Hematopoietic multipotent progenitor cell treated with erythropoietin and hydrocortisone succinate and interleukin-3 and kit ligand, for 15 days (in vitro differentiated cells): Measurements from ENCODE around the gene ATF7.

Experiments
- DNase-seq: peaks from one replicate; pipeline ENCODE4 v3.0.0-alpha.2; 2015; ENCODE audit warnings: low spot score

ATF7 gene

DNA sequence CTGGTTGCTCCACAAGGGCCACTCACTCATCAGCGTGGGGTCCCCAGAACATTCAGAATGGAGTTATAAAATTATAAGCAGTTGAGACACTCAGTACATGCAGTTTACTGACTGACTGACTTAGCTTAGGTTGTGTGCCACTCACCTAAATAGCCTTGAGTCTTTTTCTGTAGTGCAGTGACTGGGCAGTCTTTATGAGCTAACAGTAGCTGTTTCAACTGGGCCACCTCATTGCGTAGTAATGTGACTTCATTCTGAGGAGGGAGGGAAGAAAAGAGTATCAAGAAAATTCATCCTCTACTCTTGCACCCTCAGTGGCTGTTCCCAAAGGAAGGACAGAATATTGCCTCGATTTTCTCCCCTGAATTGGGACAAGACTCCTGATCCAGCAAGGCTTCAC is 103.1 kb downstream of the ATF7 start:
- DNase-seq = no peak

DNA sequence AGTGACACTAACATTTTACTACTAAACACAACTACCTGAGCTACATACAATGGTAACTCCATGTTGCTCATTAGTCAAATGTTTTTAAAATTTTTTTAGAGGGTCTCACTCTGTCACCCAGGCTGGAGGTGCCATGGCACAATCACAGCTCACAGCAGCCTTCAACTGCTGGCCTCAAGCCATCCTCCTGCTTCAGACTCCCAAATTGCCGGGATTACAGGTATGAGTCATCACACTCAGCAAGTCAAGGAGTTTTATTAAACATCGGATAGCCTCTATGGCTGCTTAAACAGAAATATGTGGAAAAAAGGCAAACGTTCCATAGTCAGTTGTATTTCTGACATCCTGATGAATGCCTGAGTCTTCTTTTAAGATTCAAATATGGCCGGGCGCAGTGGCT is 107.8 kb downstream of the ATF7 start:
- no peak for DNase-seq

- no peak for DNase-seq
Observed at GRCh38 chr12:53516758-53517455, 109.3 kb downstream of the ATF7 start.

DNA sequence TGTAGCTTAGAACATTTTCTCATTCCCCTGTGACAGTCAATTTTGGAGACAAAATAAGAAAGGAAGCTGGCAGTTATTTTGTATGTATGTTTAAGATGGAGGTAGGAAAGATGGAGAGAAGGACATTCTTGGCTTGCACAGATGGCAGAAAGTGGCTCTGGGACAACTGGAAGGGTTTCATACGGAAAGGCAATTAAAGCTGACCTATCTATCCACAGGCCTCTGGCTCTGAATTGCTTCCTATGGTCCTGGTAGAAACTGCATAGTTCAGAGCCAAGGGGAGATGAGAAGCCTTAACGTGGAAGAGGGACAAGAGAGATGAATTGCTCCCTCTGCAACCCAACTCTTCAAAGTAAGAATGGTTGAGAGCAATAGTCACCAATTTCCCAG is 110.9 kb downstream of the ATF7 start:
- no peak for DNase-seq

DNA sequence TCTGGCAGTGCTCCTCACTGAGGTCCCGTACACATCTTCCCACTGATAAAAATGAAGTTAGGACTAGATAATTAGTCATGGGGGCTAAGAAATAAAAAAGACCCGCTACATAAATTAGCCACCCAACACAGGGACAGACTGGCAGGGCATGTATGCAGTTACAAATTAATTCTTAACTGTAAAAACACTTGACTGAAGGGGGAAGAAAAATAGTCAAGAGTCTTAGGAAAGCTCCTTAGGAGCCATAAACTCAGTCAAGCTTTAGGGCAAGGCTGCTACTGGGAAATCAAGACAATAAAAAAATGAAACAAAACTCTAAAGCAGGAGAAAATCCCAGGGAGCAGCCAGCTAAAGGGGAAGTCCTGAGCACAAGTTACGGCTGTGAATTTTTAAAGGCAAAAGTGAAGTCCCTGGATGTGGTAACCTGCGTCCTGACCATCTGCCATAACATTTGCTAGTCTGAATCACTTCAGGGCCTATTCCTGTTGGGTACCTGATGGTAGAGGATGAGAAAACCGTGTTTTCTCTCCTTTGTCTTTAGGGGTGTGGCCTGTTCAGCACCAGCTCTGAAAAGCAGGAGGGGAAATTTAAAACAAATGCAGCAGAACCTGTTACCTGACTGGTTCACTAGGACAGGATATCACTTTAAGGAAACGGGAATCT is 111.4 kb downstream of the ATF7 start:
- DNase-seq = no peak

- DNase-seq = no peak
Observed at GRCh38 chr12:53513712-53514410, 112.3 kb downstream of the ATF7 start.

GRCh38 chr12:53510181-53510812 is 115.9 kb downstream of the ATF7 start:
- no peak for DNase-seq

- peak; percentile 85 for DNase-seq
Observed at GRCh38 chr12:53508534-53509170, 117.5 kb downstream of the ATF7 start.

- DNase-seq = no peak
Observed at GRCh38 chr12:53507603-53507885, 118.6 kb downstream of the ATF7 start.

- DNase-seq = no peak
Observed at GRCh38 chr12:53506881-53507602, 119.1 kb downstream of the ATF7 start, which contains the start of gene NPFF. Gene NPFF, minus strand, starts transcription at chr12:53507484. Its CDS starts 10 bp downstream, at chr12:53507474.

- no peak for DNase-seq
Observed at GRCh38 chr12:53506450-53506785, 119.8 kb downstream of the ATF7 start.

- no peak for DNase-seq
Observed at GRCh38 chr12:53505555-53506449, 120.4 kb downstream of the ATF7 start.

- no peak for DNase-seq
Observed at GRCh38 chr12:53505086-53505485, 121.1 kb downstream of the ATF7 start.

DNA sequence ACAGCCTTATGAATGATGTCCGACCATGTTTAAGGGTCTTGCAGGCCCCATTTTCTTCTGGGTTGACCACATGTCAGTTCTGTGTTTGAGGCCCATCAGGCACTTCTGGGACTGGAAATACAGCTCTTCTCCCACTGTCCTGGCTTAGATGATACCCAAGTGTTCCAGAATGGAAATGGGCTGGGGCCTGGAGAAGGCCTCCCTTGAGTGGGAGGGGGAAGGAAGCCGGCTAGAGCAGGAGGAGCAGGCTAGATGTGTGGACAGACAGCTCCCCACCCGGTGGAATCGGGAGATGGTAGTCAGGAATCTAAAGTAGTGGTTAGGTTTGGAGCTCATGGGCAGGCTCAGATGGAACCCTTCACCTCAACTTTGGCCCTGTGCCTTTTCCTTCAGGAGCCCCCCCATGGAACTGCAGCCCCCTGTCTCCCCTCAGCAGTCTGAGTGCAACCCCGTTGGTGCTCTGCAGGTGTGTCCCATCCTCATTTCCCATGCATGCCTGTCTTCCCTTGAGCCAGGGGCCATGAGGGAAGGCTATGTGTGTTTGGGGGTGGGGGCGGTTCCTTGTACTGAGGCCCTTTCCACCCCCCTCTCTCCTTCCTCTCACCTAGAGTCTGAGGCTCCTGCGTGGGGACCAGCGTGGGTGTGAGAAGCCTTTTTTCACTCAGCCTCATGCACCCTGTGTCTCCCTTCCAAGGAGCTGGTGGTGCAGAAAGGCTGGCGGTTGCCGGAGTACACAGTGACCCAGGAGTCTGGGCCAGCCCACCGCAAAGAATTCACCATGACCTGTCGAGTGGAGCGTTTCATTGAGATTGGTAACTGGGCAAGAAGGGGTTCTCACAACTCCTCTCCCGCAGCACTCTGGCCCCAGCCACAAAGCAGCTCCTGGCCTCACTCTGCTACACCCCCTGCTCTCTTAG is 121.9 kb downstream of the ATF7 start:
- DNase-seq = no peak

- no peak for DNase-seq
Observed at GRCh38 chr12:53502983-53503728, 123.0 kb downstream of the ATF7 start.

DNA sequence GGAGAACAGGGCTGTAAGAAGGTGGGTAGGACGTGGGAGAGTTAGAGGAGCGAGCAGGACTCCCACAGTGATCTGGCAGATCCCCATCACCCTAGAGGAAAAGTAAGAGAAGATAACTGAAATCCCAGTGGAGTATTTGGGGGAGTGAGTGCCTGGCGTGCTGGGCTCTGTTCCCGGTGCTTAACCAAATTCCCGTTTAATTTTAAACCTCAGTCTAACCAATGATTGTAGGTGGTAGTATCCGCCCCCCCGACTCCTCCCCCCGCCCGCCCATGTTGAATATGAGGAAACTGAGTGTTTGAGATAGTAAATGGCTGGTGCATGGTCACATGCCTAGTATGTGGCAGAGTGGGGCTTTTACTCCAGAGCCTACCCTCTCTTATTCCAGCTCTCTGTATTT is 123.9 kb downstream of the ATF7 start:
- no peak for DNase-seq

DNA sequence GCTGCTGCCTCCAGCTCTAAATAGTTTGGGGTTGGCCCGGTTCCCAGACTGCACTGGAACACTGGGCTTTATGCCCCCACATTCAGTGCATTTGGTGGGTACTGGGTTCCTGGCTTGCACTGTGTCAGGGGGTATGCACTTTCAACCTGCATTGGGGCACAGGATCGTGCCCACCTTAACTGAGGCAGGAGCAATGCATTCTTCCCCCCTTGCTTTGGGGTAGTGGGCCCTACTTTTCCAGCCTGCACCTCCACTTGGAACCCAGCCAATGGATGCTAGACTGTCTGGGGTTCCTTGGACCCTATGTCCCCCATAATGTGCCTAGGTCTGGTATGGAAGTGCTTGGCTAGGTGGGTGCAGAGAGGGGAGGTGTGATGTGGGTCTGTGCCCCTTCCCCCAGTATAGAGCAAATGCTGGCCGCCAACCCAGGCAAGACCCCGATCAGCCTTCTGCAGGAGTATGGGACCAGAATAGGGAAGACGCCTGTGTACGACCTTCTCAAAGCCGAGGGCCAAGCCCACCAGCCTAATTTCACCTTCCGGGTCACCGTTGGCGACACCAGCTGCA is 124.5 kb downstream of the ATF7 start:
- no peak for DNase-seq

DNA sequence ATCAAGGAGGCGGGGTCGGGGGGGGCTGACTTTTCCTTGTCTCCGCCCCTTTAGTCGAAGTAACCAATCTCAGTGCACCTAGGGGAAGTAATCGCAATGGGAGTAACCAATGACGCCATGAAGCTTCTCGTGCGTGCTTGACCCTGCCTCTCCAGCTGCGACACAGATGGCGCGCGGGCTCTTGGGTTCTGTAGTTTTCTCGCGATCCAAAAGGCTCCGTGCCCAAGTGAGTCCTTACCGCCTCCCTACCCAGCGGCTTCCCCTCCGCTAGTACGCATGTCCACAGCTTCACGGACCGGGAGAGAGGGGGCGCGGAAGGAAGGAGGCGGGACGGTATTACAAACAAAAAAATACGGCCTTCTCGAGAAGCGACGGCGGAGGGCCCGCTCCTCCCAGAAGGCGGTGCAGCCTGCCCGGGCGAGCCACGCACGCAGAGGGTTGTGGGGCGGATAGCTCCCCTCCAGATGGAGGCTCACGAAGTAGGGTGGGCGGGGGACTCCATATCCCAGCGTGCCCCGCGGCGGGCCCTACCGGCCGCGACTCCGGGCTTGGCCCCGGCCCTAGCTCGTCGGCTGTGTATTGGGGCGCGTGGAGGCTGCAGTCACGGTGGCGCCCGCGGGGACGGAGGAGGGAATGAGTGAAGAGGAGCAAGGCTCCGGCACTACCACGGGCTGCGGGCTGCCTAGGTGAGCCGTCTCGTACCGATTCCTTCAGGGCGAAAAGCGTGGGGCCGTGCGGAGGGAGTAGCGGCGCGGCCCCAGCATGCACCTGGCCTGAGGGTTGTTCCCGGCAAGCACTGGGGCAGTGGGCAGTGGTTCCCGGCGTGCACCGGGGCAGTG is 125.2 kb downstream of the ATF7 start, which contains the start of gene TARBP2:
TARBP2 (plus strand) TSS at position 508 of the 839 bp plus-strand sequence; CDS start at position 634, 126 bp downstream.
- DNase-seq = peak; percentile 99
